ENCODE measurements around the gene THAP7. TPM values are rescaled to one million over a fixed set of nuclear protein-coding genes. Genes with fewer than 3 reads are reported as not detected.
A peak's percentile ranks its signal among the peaks of the same experiment; 100 is the strongest.
"Not testable (repeated sequence)": the region's sequence is repeated elsewhere in the genome, so short reads cannot be mapped to it uniquely, and the experiment has no call there.

The THAP7 gene
- total RNA-seq, 1 experiment from 2014 or later = 27.7 TPM

DNA sequence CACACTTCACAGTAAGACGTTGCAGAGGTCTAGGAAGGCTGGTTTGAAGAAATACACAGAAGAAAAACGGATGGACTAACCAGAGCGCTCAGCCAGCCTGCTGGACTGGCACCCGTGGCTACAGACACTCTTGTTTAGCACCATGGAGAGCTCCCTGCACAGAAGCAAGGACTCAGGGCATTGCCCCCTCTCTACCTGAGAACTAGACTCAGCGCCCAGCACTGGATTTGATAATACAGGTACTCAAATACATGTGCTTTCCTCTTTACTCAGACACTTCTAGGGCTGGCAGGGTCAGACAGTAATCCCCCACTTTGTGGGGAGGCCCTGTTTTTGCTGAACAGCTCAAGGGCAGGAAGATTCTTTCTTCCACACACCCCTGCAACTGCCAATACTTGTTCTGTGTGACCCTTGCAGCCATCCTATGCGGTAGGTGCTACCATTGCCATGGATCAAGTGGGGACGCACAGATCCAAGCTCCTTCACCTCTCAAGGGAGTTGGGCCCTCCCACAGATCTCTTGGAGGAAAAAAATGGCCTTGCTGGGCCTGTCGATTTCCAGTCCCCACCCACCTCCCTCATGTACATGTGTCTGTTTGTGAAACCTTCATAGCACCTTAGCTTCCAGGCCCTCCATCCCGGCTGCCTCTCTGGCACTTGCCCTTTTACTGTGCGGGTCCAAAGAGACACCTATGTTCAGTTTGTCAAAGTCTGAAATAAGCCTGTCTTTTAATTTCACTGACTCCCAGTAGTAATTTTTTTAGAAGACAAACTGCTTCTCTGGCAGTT lies 7.9 kb upstream of the THAP7 start:
- TF ChIP-seq EZH2 (IDR thresholded peaks at IDR 0.05) = no peak
- TF ChIP-seq, protein P1, sequence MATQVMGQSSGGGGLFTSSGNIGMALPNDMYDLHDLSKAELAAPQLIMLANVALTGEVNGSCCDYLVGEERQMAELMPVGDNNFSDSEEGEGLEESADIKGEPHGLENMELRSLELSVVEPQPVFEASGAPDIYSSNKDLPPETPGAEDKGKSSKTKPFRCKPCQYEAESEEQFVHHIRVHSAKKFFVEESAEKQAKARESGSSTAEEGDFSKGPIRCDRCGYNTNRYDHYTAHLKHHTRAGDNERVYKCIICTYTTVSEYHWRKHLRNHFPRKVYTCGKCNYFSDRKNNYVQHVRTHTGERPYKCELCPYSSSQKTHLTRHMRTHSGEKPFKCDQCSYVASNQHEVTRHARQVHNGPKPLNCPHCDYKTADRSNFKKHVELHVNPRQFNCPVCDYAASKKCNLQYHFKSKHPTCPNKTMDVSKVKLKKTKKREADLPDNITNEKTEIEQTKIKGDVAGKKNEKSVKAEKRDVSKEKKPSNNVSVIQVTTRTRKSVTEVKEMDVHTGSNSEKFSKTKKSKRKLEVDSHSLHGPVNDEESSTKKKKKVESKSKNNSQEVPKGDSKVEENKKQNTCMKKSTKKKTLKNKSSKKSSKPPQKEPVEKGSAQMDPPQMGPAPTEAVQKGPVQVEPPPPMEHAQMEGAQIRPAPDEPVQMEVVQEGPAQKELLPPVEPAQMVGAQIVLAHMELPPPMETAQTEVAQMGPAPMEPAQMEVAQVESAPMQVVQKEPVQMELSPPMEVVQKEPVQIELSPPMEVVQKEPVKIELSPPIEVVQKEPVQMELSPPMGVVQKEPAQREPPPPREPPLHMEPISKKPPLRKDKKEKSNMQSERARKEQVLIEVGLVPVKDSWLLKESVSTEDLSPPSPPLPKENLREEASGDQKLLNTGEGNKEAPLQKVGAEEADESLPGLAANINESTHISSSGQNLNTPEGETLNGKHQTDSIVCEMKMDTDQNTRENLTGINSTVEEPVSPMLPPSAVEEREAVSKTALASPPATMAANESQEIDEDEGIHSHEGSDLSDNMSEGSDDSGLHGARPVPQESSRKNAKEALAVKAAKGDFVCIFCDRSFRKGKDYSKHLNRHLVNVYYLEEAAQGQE (IDR thresholded peaks at IDR 0.05; ENCODE audit: low read depth) = peak; percentile 86
- no peak overlapping the region for H3K27ac ChIP-seq (ENCODE audit: low read depth, low read length)
- ATAC-seq = no peak
- H3K36me3 ChIP-seq (ENCODE audit: control insufficient read depth in 1 of 2, insufficient read depth in 2 of 2, low read length in 2 of 2) = no peaks in the 10 kb centered on the region
- no peak overlapping the region for H3K4me3 ChIP-seq (replicated peaks in 1 of 2; ENCODE audit: low read depth in 1 of 2, low read length in 2 of 2)
- no peaks in the 10 kb centered on the region for H3K9me2 ChIP-seq (ENCODE audit: insufficient read depth)
- peaks cover 12 to 16% of the 10 kb centered on the region in 2 experiments for H3K4me1 ChIP-seq (ENCODE audit: control insufficient read depth in 1 of 2, insufficient read depth in 2 of 2, low read length in 2 of 2)
- H4K20me1 ChIP-seq (ENCODE audit: insufficient read depth) = no peaks in the 10 kb centered on the region
- intact Hi-C loops (cut with micrococcal nuclease) = no loop called here
- H3K79me2 ChIP-seq (ENCODE audit: insufficient read depth, low read length) = no peaks in the 10 kb centered on the region
- H3K4me2 ChIP-seq (ENCODE audit: low read length) = no peak overlapping the region
- no peak for DNase-seq (ENCODE audit: low read depth, low spot score)
- ChIA-PET POLR2A (no interaction called here), CTCF (no interaction called here), RAD21 (ENCODE audit: low non-redundant PET in 1 of 2, low total read pairs in 2 of 2, uncharacterized antibody in 2 of 2, unreplicated experiment in 2 of 2) (no interaction called here)
- no peaks in the 10 kb centered on the region for H3K27me3 ChIP-seq (ENCODE audit: insufficient read depth, low read length)
- H3K9ac ChIP-seq (ENCODE audit: low read length) = no peak overlapping the region
- BruUV-seq (replicated peaks) = no TSS peak
- no peaks in the 10 kb centered on the region for H3K9me3 ChIP-seq (ENCODE audit: control insufficient read depth in 1 of 2, insufficient read depth in 1 of 2, low read depth in 1 of 2, low read length in 2 of 2)
- no peak overlapping the region for H2AFZ ChIP-seq (ENCODE audit: low read depth, low read length, poor library complexity, severe bottlenecking)

DNA sequence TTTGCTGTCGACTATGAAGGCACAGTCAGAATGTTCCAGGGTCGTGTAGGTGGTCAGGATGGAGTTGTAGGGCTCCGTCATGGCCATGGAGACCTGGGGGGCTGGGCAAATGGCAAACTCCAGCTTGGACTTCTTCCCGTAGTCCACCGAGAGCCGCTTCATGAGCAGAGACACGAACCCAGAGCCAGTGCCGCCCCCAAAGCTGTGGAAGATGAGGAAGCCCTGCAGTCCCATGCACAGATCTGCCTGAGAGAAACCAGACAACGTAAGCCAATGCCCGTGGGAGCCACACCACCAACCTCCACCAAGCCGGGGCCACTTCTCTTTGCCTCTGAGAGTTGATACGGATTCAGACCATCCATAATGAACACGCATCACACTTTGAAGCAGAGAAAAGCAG lies 7.3 kb upstream of the THAP7 start:
- H3K9me3 ChIP-seq (ENCODE audit: control insufficient read depth in 1 of 2, insufficient read depth in 1 of 2, low read depth in 1 of 2, low read length in 2 of 2); H4K20me1 ChIP-seq (ENCODE audit: insufficient read depth); H3K79me2 ChIP-seq (ENCODE audit: insufficient read depth, low read length); RAD21 ChIA-PET (ENCODE audit: low non-redundant PET in 1 of 2, low total read pairs in 2 of 2, uncharacterized antibody in 2 of 2, unreplicated experiment in 2 of 2); H3K27me3 ChIP-seq (ENCODE audit: insufficient read depth, low read length); POLR2A ChIA-PET; H3K4me1 ChIP-seq (ENCODE audit: control insufficient read depth in 1 of 2, insufficient read depth in 2 of 2, low read length in 2 of 2); H2AFZ ChIP-seq (ENCODE audit: low read depth, low read length, poor library complexity, severe bottlenecking); ATAC-seq; H3K36me3 ChIP-seq (ENCODE audit: control insufficient read depth in 1 of 2, insufficient read depth in 2 of 2, low read length in 2 of 2); H3K4me3 ChIP-seq (replicated peaks in 1 of 2; ENCODE audit: low read depth in 1 of 2, low read length in 2 of 2); H3K9me2 ChIP-seq (ENCODE audit: insufficient read depth); BruUV-seq (replicated peaks); intact Hi-C loops (cut with micrococcal nuclease); H3K27ac ChIP-seq (ENCODE audit: low read depth, low read length); H3K9ac ChIP-seq (ENCODE audit: low read length); H3K4me2 ChIP-seq (ENCODE audit: low read length); CTCF ChIA-PET; DNase-seq (ENCODE audit: low read depth, low spot score): not testable (repeated sequence)

Data from HCT116 (cell line).